ENCODE data around the gene GALNT18.

GRCh38 chr11:11407763-11408084, 214.1 kb downstream of the GALNT18 start:
- TF ChIP-seq CTCF (tag by site-specific recombination; IDR thresholded peaks at IDR 0.05) (no peak), TCF7L2 (IDR thresholded peaks at IDR 0.05; ENCODE audit: borderline replicate concordance, low read depth, low read length) (no peak), YY1 (tag by site-specific recombination; IDR thresholded peaks at IDR 0.05) (no peak), ZNF366 (tag by site-specific recombination; conservative IDR thresholded peaks at IDR 0.05) (no peak), ATF2 (tag by site-specific recombination; IDR thresholded peaks at IDR 0.05; ENCODE audit: low read depth) (no peak), PATZ1 (tag by site-specific recombination; IDR thresholded peaks at IDR 0.05) (no peak), ZNF624 (tag by site-specific recombination; IDR thresholded peaks at IDR 0.05) (no peak), ZNF830 (tag by site-specific recombination; IDR thresholded peaks at IDR 0.05; ENCODE audit: low read depth) (no peak), KLF10 (tag by site-specific recombination; IDR thresholded peaks at IDR 0.05) (no peak), REST (tag by site-specific recombination; IDR thresholded peaks at IDR 0.05) (no peak), ZNF292 (tag by site-specific recombination; IDR thresholded peaks at IDR 0.05; ENCODE audit: borderline replicate concordance, low read depth) (no peak), ZNF529 (tag by site-specific recombination; IDR thresholded peaks at IDR 0.05; ENCODE audit: insufficient replicate concordance) (no peak), SCRT2 (tag by site-specific recombination; IDR thresholded peaks at IDR 0.05) (no peak)
